ENCODE results near the gene QSOX2. TPM values are rescaled to one million over a fixed set of nuclear protein-coding genes. Genes with fewer than 3 reads are reported as not detected.

The QSOX2 gene
- total RNA-seq, 1 experiment from 2014 or later: 34.6 TPM

GRCh38 chr9:136169495-136169894, 76.1 kb downstream of the QSOX2 start:
- TF ChIP-seq SIN3A (IDR thresholded peaks at IDR 0.05; ENCODE audit: low read depth): no peak
- no peak for TF ChIP-seq POLR2A (IDR thresholded peaks at IDR 0.05; ENCODE audit: borderline replicate concordance, extremely low read depth, insufficient read depth, insufficient read length)
- no peak for TF ChIP-seq CEBPB (IDR thresholded peaks at IDR 0.05; ENCODE audit: low read depth)
- no peak for TF ChIP-seq CBX3 (IDR thresholded peaks at IDR 0.05; ENCODE audit: low read depth)
- TF ChIP-seq ZFX (IDR thresholded peaks at IDR 0.05): no peak
- TF ChIP-seq EGR1 (IDR thresholded peaks at IDR 0.05; ENCODE audit: low read depth): no peak
- Histone ChIP-seq H3K9me3 (ENCODE audit: control insufficient read depth in 1 of 2, insufficient read depth in 1 of 2, low read depth in 1 of 2, low read length in 2 of 2) (no peaks in the 10 kb centered on the region), H3K4me2 (ENCODE audit: low read length) (no peak overlapping the region), H3K4me3 (replicated peaks in 1 of 2; ENCODE audit: low read depth in 1 of 2, low read length in 2 of 2) (no peak overlapping the region), H3K79me2 (ENCODE audit: insufficient read depth, low read length) (no peaks in the 10 kb centered on the region), H3K4me1 (ENCODE audit: control insufficient read depth in 1 of 2, insufficient read depth in 2 of 2, low read length in 2 of 2) (peaks cover 0 to 8% of the 10 kb centered on the region in 2 experiments; a peak in 1 of 4 replicates), H3K27ac (ENCODE audit: low read depth, low read length) (no peak overlapping the region), H3K9ac (ENCODE audit: low read length) (no peak overlapping the region), H3K9me2 (ENCODE audit: insufficient read depth) (no peaks in the 10 kb centered on the region), H2AFZ (ENCODE audit: low read depth, low read length, poor library complexity, severe bottlenecking) (no peak overlapping the region), H3K36me3 (ENCODE audit: control insufficient read depth in 1 of 2, insufficient read depth in 2 of 2, low read length in 2 of 2) (no peaks in the 10 kb centered on the region), H4K20me1 (ENCODE audit: insufficient read depth) (no peaks in the 10 kb centered on the region), H3K27me3 (ENCODE audit: insufficient read depth, low read length) (no peaks in the 10 kb centered on the region)
- ATAC-seq (no peak), DNase-seq (ENCODE audit: low read depth, low spot score) (no peak)
- intact Hi-C loops (cut with micrococcal nuclease): no loop called here
- RAD21 ChIA-PET (ENCODE audit: low non-redundant PET in 1 of 2, low total read pairs in 2 of 2, uncharacterized antibody in 2 of 2, unreplicated experiment in 2 of 2): no interaction called here
- CTCF ChIA-PET: no interaction called here
- POLR2A ChIA-PET: no interaction called here
- no TSS peak for BruUV-seq (replicated peaks)

GRCh38 chr9:136163248-136163850, 82.3 kb downstream of the QSOX2 start:
- H3K4me1 ChIP-seq (ENCODE audit: control insufficient read depth in 1 of 2, insufficient read depth in 2 of 2, low read length in 2 of 2): peaks cover 4 to 7% of the 10 kb centered on the region in 2 experiments; a peak in 3 of 4 replicates
- H3K27ac ChIP-seq (ENCODE audit: low read depth, low read length): no peak overlapping the region
- H3K36me3 ChIP-seq (ENCODE audit: control insufficient read depth in 1 of 2, insufficient read depth in 2 of 2, low read length in 2 of 2): no peaks in the 10 kb centered on the region
- H3K4me2 ChIP-seq (ENCODE audit: low read length): no peak overlapping the region
- DNase-seq (ENCODE audit: low read depth, low spot score) (no peak), ATAC-seq (no peak)
- intact Hi-C loops (cut with micrococcal nuclease): no loop called here
- H2AFZ ChIP-seq (ENCODE audit: low read depth, low read length, poor library complexity, severe bottlenecking): no peak overlapping the region
- no peaks in the 10 kb centered on the region for H3K9me3 ChIP-seq (ENCODE audit: control insufficient read depth in 1 of 2, insufficient read depth in 1 of 2, low read depth in 1 of 2, low read length in 2 of 2)
- ChIA-PET RAD21 (ENCODE audit: low non-redundant PET in 1 of 2, low total read pairs in 2 of 2, uncharacterized antibody in 2 of 2, unreplicated experiment in 2 of 2) (no interaction called here), CTCF (no interaction called here), POLR2A (no interaction called here)
- no peaks in the 10 kb centered on the region for H4K20me1 ChIP-seq (ENCODE audit: insufficient read depth)
- BruUV-seq (replicated peaks): no TSS peak
- no peaks in the 10 kb centered on the region for H3K9me2 ChIP-seq (ENCODE audit: insufficient read depth)
- no peak overlapping the region for H3K4me3 ChIP-seq (replicated peaks in 1 of 2; ENCODE audit: low read depth in 1 of 2, low read length in 2 of 2)
- H3K27me3 ChIP-seq (ENCODE audit: insufficient read depth, low read length): no peaks in the 10 kb centered on the region
- no peak overlapping the region for H3K9ac ChIP-seq (ENCODE audit: low read length)
- H3K79me2 ChIP-seq (ENCODE audit: insufficient read depth, low read length): no peaks in the 10 kb centered on the region
- no peak for TF ChIP-seq EZH2phosphoT487 (IDR thresholded peaks at IDR 0.05; ENCODE audit: borderline replicate concordance)
- no peak for TF ChIP-seq ZFX (IDR thresholded peaks at IDR 0.05)
- TF ChIP-seq ELF1 (IDR thresholded peaks at IDR 0.05; ENCODE audit: borderline replicate concordance, low read depth): no peak
